IMR-90 (cell line): ENCODE measurements around the gene ZSCAN23. TPM values are rescaled to one million over a fixed set of nuclear protein-coding genes. Genes with fewer than 3 reads are reported as not detected.

ENCODE experiments used
- ATAC-seq: fragments of 200-7000 bp; cut with Tn5 transposase; 2 replicates; pipeline ENCODE4 v1.9.1; 2020; ENCODE audit warnings: low read depth, mild to moderate bottlenecking, moderate library complexity
- BruUV-seq: library from RNA; stranded (reverse); fragments of 400-500 nt; replicated peaks from 2 replicates; lab custom pipeline; 2021; lab: Mats Ljungman, UMichigan
- CTCF ChIA-PET: fragments of 300-600 bp; formaldehyde crosslinking; extraction: SDS; loops from one replicate; lab custom pipeline; 2021; ENCODE audit warnings: antibody characterized with exemption; lab: Yijun Ruan, JAX
- POLR2A ChIA-PET: fragments of 300-600 bp; sonication (Branson Sonifier 250); formaldehyde crosslinking; loops from one replicate; lab custom pipeline; 2022; ENCODE audit warnings: antibody characterized with exemption; ENCODE audit not compliant: unreplicated experiment; lab: Charles Lee
- DNase-seq: peaks from one replicate; pipeline ENCODE4 v3.0.0; 2013
- H2AFZ ChIP-seq: replicated peaks from 2 replicates; pipeline ENCODE3; 2013; ENCODE audit warnings: low read length, mild to moderate bottlenecking; ENCODE audit not compliant: poor library complexity
- H2AK5ac ChIP-seq: 2 replicates; pipeline ENCODE4 v1.6.1; 2013; ENCODE audit warnings: low read depth, low read length, inconsistent platforms
- H2AK9ac ChIP-seq: replicated peaks from 2 replicates; pipeline ENCODE3; 2013; ENCODE audit warnings: mild to moderate bottlenecking, low read depth, low read length, moderate library complexity; ENCODE audit not compliant: poor library complexity
- H2BK120ac ChIP-seq: 2 replicates; pipeline ENCODE4 v1.6.1; 2013; ENCODE audit warnings: low read depth, low read length, inconsistent platforms
- H2BK15ac ChIP-seq: 3 replicates; pipeline ENCODE4 v1.6.1; 2013; ENCODE audit warnings: low read depth, low read length, inconsistent platforms
- H2BK20ac ChIP-seq: 2 replicates; pipeline ENCODE4 v1.6.1; 2013; ENCODE audit warnings: low read depth, mild to moderate bottlenecking, inconsistent platforms, low read length, moderate library complexity
- H2BK5ac ChIP-seq: 2 replicates; pipeline ENCODE4 v1.6.1; 2013; ENCODE audit warnings: mild to moderate bottlenecking, low read depth, low read length, inconsistent platforms; ENCODE audit not compliant: poor library complexity, severe bottlenecking
- H3K14ac ChIP-seq: replicated peaks from 2 replicates; pipeline ENCODE4 v1.6.1; 2013; ENCODE audit warnings: low read depth, low read length, inconsistent platforms
- H3K18ac ChIP-seq: 2 replicates; pipeline ENCODE4 v1.6.1; 2013; ENCODE audit warnings: low read depth, low read length, control low read depth
- H3K23ac ChIP-seq: 2 replicates; pipeline ENCODE4 v1.6.1; 2013; ENCODE audit warnings: low read depth, low read length, inconsistent platforms
- H3K27ac ChIP-seq: 2 replicates; pipeline ENCODE4 v1.5.1; 2013; ENCODE audit warnings: mild to moderate bottlenecking, control low read depth, low read length; ENCODE audit not compliant: insufficient read depth
- H3K27me3 ChIP-seq: 2 replicates; pipeline ENCODE4 v1.6.1; 2013; ENCODE audit warnings: low read length; ENCODE audit not compliant: control insufficient read depth, insufficient read depth
- H3K36me3 ChIP-seq: 2 replicates; pipeline ENCODE4 v1.6.1; 2013; ENCODE audit warnings: low read length, mixed read lengths; ENCODE audit not compliant: control insufficient read depth, insufficient read depth
- H3K4ac ChIP-seq: 2 replicates; pipeline ENCODE4 v1.6.1; 2013; ENCODE audit warnings: low read depth, low read length, inconsistent platforms
- H3K4me1 ChIP-seq: 2 replicates; pipeline ENCODE4 v1.6.1; 2013; ENCODE audit warnings: low read length, mixed read lengths; ENCODE audit not compliant: control insufficient read depth, insufficient read depth
- H3K4me2 ChIP-seq: 2 replicates; pipeline ENCODE4 v1.6.1; 2013; ENCODE audit warnings: low read depth, mild to moderate bottlenecking, control low read depth, low read length, moderate library complexity
- H3K4me3 ChIP-seq: 2 replicates; pipeline ENCODE4 v1.5.1; 2013; ENCODE audit warnings: low read depth, mild to moderate bottlenecking, control low read depth, low read length, moderate library complexity; ENCODE audit not compliant: insufficient read depth
- H3K56ac ChIP-seq: 2 replicates; pipeline ENCODE4 v1.6.1; 2013; ENCODE audit warnings: low read length, inconsistent platforms; ENCODE audit not compliant: insufficient read depth; ENCODE audit errors: extremely low read depth
- H3K79me1 ChIP-seq, 2 experiments: 2 replicates each; pipeline ENCODE4 v1.6.1; 2013; ENCODE audit warnings: low read length in 2 of 2, inconsistent platforms in 1 of 2, low read depth in 1 of 2
- H3K9ac ChIP-seq: 2 replicates; pipeline ENCODE4 v1.6.1; 2013; ENCODE audit warnings: low read depth, low read length, control low read depth
- H3K9me1 ChIP-seq: 2 replicates; pipeline ENCODE4 v1.6.1; 2013; ENCODE audit warnings: low read length, inconsistent platforms; ENCODE audit not compliant: insufficient read depth
- H3K9me3 ChIP-seq: 2 replicates; pipeline ENCODE4 v1.6.1; 2013; ENCODE audit warnings: low read length; ENCODE audit not compliant: control insufficient read depth, insufficient read depth
- H4K20me1 ChIP-seq: 2 replicates; pipeline ENCODE4 v1.6.1; 2013; ENCODE audit warnings: low read length, inconsistent platforms; ENCODE audit not compliant: insufficient read depth
- H4K5ac ChIP-seq: 2 replicates; pipeline ENCODE4 v1.6.1; 2013; ENCODE audit warnings: mild to moderate bottlenecking, low read depth, low read length, control low read depth
- H4K8ac ChIP-seq, 2 experiments: 2 replicates each; pipeline ENCODE4 v1.6.1; 2013; ENCODE audit warnings: low read depth in 2 of 2, low read length in 2 of 2, control low read depth in 1 of 2, inconsistent platforms in 1 of 2
- H4K91ac ChIP-seq: 2 replicates; pipeline ENCODE4 v1.6.1; 2013; ENCODE audit warnings: low read depth, low read length, inconsistent platforms; ENCODE audit not compliant: insufficient read depth
- CHD1 ChIP-seq: IDR thresholded peaks from 2 replicates; pipeline ENCODE4 v1.6.1; 2012; ENCODE audit warnings: low read depth, low read length, improper control_type of control experiment
- NFE2L2 ChIP-seq: fragments of 150-350 bp; IDR thresholded peaks from 2 replicates; pipeline ENCODE4 v1.6.1; 2016; ENCODE audit warnings: low read depth, mild to moderate bottlenecking, low read length
- USF2 ChIP-seq: fragments of 150-350 bp; IDR thresholded peaks from 2 replicates; pipeline ENCODE4 v1.6.1; 2017; ENCODE audit warnings: mild to moderate bottlenecking, antibody characterized with exemption, low read length, low read depth
- WGBS, 2 experiments: methylation state at CpG; one replicate each; pipeline versions ENCODE4 v1.1.5 to v1.1.7; 2013; ENCODE audit warnings: missing lambda C conversion rate in 2 of 2; ENCODE audit not compliant: insufficient read length in 1 of 2; ENCODE audit errors: extremely low coverage in 2 of 2; 5-methylcytosine and 5-hydroxymethylcytosine counted together
- dilution Hi-C: fragments of 300-500 bp; cut with HindIII; formaldehyde crosslinking; loops from one replicate; pipeline ENCODE4 v1.14.3; 2018; ENCODE audit warnings: low sequenced_read_pairs; ENCODE audit not compliant: unreplicated experiment
- in situ Hi-C: fragments of 300-500 bp; cut with MboI; formaldehyde crosslinking; loops from 3 replicates; pipeline ENCODE4 v1.14.3; 2019; ENCODE audit warnings: low sequenced_read_pairs, inconsistent platforms, mixed read lengths
- intact Hi-C: fragments of 100-400 bp; cut with micrococcal nuclease; formaldehyde crosslinking; loops from 2 replicates; pipeline ENCODE4 v1.10.0; 2022
- polyA plus RNA-seq, 3 experiments: library from polyadenylated mRNA; depleted of rRNA; stranded (reverse); fragments of >200 nt; gene quantifications; 2 replicates each; pipeline ENCODE4 v1.2.3, GENCODE V29; 2012; ENCODE audit warnings: low replicate concordance in 1 of 3
- total RNA-seq: library from RNA; depleted of rRNA; stranded (reverse); fragments of >200 nt; gene quantifications from 2 replicates; pipeline ENCODE4 v1.2.3, GENCODE V29; 2012

ZSCAN23 gene
- total and polyA plus RNA-seq, 2 of the 4 experiments (the other 2 are of a cell fraction) = 1.7 to 8.4 TPM

DNA sequence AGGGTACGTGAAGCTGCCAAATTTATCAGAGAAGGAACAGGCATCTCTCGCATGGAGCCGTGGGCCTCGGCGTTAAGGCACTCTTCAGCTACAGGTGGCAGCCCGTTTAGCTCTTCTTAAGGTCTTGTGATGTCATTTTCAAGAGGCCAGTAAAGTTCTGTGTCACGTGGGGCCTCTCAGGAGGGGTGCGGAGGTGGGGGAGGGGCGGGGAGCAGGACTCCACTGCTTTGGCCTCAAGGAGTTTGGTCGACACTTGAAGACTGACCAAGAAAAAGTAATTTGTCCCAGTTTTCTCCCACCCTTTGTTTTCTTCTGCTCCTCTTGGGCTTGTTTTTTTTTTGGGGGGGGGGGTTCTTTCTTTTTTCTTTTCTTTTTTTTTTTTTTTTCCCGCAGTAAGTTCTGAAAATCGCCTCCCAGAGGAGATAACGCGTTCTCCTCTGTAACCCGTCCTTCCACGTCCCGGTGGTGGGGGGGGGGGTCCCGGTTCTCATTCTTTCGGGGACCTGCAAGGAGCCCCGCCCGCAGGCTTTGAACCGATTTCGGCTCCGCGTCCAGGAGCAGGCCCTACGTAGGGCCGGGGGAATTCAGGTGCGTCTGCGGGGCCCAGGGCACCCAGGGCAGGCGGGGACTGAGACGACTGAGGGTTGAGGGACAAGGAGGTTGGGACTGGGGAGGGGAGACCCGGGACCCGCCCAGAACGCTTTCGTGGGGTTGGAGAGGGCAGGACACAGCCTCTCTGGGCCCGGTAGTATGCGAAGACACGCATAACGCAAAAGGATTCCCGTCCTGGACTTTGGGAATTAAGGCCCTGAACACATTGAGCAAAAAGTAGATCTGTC is 46.3 kb upstream of the ZSCAN23 start:
- 0 out of 2 replicates have a peak overlapping the region, but pooled peaks have one; percentile 5 for H3K18ac ChIP-seq
- 4% methylated on average over 7 of the region's 40 CpGs; no CpG with 5 or more reads in 1 of the 2 experiments for WGBS, 2 experiments
- H3K27ac ChIP-seq = no peak overlapping the region; the same call in 1 of the 2 replicates
- H2BK15ac ChIP-seq = no peak overlapping the region
- no peak overlapping the region for H3K56ac ChIP-seq
- ChIA-PET CTCF (interaction anchor here (0.6 to 0.7 kb wide), 2 partner anchors 12 to 54 kb away, joined by 3 read pairs; no protein-coding TSS in a partner anchor), POLR2A (no interaction called here)
- BruUV-seq = no TSS peak
- H3K9me1 ChIP-seq = no peaks in the 10 kb centered on the region
- no peak overlapping the region for H2BK20ac ChIP-seq
- DNase-seq (peak; percentile 74), ATAC-seq (peak; percentile 90)
- H2AK5ac ChIP-seq = no peak overlapping the region
- H3K4me3 ChIP-seq = peak overlapping the region; percentile 58
- dilution Hi-C loops = no loop called here
- H3K9ac ChIP-seq = peak overlapping the region; percentile 50
- H3K36me3 ChIP-seq = no peaks in the 10 kb centered on the region
- H4K91ac ChIP-seq = no peak overlapping the region
- no peaks in the 10 kb centered on the region; the same call in 1 of the 2 replicates for H3K27me3 ChIP-seq
- no peaks in the 10 kb centered on the region for H3K4me1 ChIP-seq
- no peak overlapping the region for H2BK5ac ChIP-seq
- peak overlapping the region; percentile 91 for H3K4me2 ChIP-seq
- H3K14ac ChIP-seq = no peak overlapping the region
- peak overlapping the region; percentile 92 for H2AFZ ChIP-seq
- H3K23ac ChIP-seq = no peak overlapping the region
- H4K5ac ChIP-seq = peak overlapping the region; percentile 49
- in situ Hi-C loops = no loop called here
- no peaks in the 10 kb centered on the region for H3K79me1 ChIP-seq
- no peaks in the 10 kb centered on the region for H3K9me3 ChIP-seq
- H4K20me1 ChIP-seq = no peaks in the 10 kb centered on the region
- intact Hi-C loops = loop anchor here (2.0 to 5.0 kb wide), 4 partner anchors 15 to 1012 kb away; no protein-coding TSS in a partner anchor
- no peak overlapping the region for H2AK9ac ChIP-seq
- no peak overlapping the region for H2BK120ac ChIP-seq
- H3K4ac ChIP-seq = no peak overlapping the region
- peak overlapping the region; percentile 37; a peak in 2 of 4 replicates for H4K8ac ChIP-seq
- TF ChIP-seq USF2 = peak; percentile 88
- no peak for TF ChIP-seq CHD1
- no peak for TF ChIP-seq NFE2L2
